Measurements from ENCODE around the gene ZNF202.

- TF ChIP-seq, protein P1, sequence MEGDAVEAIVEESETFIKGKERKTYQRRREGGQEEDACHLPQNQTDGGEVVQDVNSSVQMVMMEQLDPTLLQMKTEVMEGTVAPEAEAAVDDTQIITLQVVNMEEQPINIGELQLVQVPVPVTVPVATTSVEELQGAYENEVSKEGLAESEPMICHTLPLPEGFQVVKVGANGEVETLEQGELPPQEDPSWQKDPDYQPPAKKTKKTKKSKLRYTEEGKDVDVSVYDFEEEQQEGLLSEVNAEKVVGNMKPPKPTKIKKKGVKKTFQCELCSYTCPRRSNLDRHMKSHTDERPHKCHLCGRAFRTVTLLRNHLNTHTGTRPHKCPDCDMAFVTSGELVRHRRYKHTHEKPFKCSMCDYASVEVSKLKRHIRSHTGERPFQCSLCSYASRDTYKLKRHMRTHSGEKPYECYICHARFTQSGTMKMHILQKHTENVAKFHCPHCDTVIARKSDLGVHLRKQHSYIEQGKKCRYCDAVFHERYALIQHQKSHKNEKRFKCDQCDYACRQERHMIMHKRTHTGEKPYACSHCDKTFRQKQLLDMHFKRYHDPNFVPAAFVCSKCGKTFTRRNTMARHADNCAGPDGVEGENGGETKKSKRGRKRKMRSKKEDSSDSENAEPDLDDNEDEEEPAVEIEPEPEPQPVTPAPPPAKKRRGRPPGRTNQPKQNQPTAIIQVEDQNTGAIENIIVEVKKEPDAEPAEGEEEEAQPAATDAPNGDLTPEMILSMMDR (CRISPR knock-in tag; IDR thresholded peaks at IDR 0.05) = no peak
- no peak for TF ChIP-seq UBTF (CRISPR knock-in tag; IDR thresholded peaks at IDR 0.05)
- TF ChIP-seq ZNF10 (CRISPR knock-in tag; IDR thresholded peaks at IDR 0.05; ENCODE audit: borderline replicate concordance, low read depth) = no peak
- TF ChIP-seq, protein P2, sequence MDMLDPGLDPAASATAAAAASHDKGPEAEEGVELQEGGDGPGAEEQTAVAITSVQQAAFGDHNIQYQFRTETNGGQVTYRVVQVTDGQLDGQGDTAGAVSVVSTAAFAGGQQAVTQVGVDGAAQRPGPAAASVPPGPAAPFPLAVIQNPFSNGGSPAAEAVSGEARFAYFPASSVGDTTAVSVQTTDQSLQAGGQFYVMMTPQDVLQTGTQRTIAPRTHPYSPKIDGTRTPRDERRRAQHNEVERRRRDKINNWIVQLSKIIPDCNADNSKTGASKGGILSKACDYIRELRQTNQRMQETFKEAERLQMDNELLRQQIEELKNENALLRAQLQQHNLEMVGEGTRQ (IDR thresholded peaks at IDR 0.05; ENCODE audit: low read depth, low read length) = no peak
- TF ChIP-seq, protein P2 (CRISPR knock-in tag; IDR thresholded peaks at IDR 0.05; ENCODE audit: borderline replicate concordance) = no peak
- TF ChIP-seq CBFB (CRISPR knock-in tag; IDR thresholded peaks at IDR 0.05) = no peak
- no peak for TF ChIP-seq KLF9 (CRISPR knock-in tag; IDR thresholded peaks at IDR 0.05; ENCODE audit: low read depth)
- TF ChIP-seq ZNF549 (CRISPR knock-in tag; IDR thresholded peaks at IDR 0.05) = no peak
- no peak for TF ChIP-seq NAIF1 (CRISPR knock-in tag; IDR thresholded peaks at IDR 0.05; ENCODE audit: borderline replicate concordance)
- no peak for TF ChIP-seq MNT (IDR thresholded peaks at IDR 0.05)
- no peak for TF ChIP-seq ZNF264 (CRISPR knock-in tag; IDR thresholded peaks at IDR 0.05)
- no peak for TF ChIP-seq KLF11 (CRISPR knock-in tag; IDR thresholded peaks at IDR 0.05)
- no peak for TF ChIP-seq REST (IDR thresholded peaks at IDR 0.05; ENCODE audit: borderline replicate concordance in 1 of 2, low read depth in 1 of 2, low read length in 2 of 2)
- TF ChIP-seq ESRRA (CRISPR knock-in tag; IDR thresholded peaks at IDR 0.05; ENCODE audit: low read depth) = no peak
- no peak for TF ChIP-seq FOXK2 (IDR thresholded peaks at IDR 0.05)
These were observed 29.3 kb upstream of the ZNF202 start for GRCh38 chr11:123770712-123771111.
